OCI-LY3 (cell line): ENCODE results near the gene FGD3.

Source experiments
- H2AFZ ChIP-seq: fragments of 200-600, 300-600 bp; shearing (Covaris generic); 2 replicates; pipeline ENCODE4 v1.6.0; 2014; ENCODE audit warnings: antibody characterized with exemption, low read depth, low read length
- H3K27ac ChIP-seq: fragments of 200-600, 300-600 bp; sonication (generic); 2 replicates; pipeline ENCODE4 v1.5.1; 2014; ENCODE audit warnings: mild to moderate bottlenecking, low read length, moderate library complexity, mixed read lengths
- H3K27me3 ChIP-seq: fragments of 200-600, 300-600 bp; sonication (generic); 2 replicates; pipeline ENCODE4 v1.6.1; 2014; ENCODE audit warnings: low read depth, low read length, mixed read lengths
- H3K36me3 ChIP-seq: fragments of 200-600, 300-600 bp; sonication (generic); replicated peaks from 2 replicates; pipeline ENCODE3; 2014; ENCODE audit warnings: low read depth, low read length, mixed read lengths
- H3K4me1 ChIP-seq: fragments of 300-600, 200-600 bp; sonication (generic); 2 replicates; pipeline ENCODE4 v1.6.1; 2014; ENCODE audit warnings: low read length, mixed read lengths
- H3K4me2 ChIP-seq: fragments of 200-600, 300-600 bp; sonication (generic); 2 replicates; pipeline ENCODE4 v1.6.1; 2014; ENCODE audit warnings: low read length, mixed read lengths
- H3K4me3 ChIP-seq: fragments of 300-600, 200-600 bp; sonication (generic); 2 replicates; pipeline ENCODE4 v1.5.1; 2014; ENCODE audit warnings: antibody characterized with exemption, mild to moderate bottlenecking, low read length, moderate library complexity
- H3K79me2 ChIP-seq: fragments of 300-600, 200-600 bp; shearing (Covaris generic); 2 replicates; pipeline ENCODE4 v1.6.1; 2014; ENCODE audit warnings: mild to moderate bottlenecking, low read length, mixed read lengths
- H3K9ac ChIP-seq: fragments of 300-600, 200-600 bp; shearing (Covaris generic); 2 replicates; pipeline ENCODE4 v1.6.0; 2014; ENCODE audit warnings: mild to moderate bottlenecking, low read length, moderate library complexity
- H3K9me3 ChIP-seq: fragments of 200-600, 300-600 bp; shearing (Covaris generic); 2 replicates; pipeline ENCODE4 v1.6.1; 2014; ENCODE audit warnings: low read length, mixed read lengths; ENCODE audit not compliant: insufficient read depth
- H4K20me1 ChIP-seq: fragments of 200-600, 300-600 bp; sonication (generic); 2 replicates; pipeline ENCODE4 v1.6.1; 2016; ENCODE audit warnings: low read length, mixed read lengths; ENCODE audit not compliant: insufficient read depth
- EZH2phosphoT487 ChIP-seq: fragments of 200-600 bp; shearing (Covaris generic); IDR thresholded peaks from 2 replicates; pipeline ENCODE4 v1.6.1; 2018; ENCODE audit warnings: antibody characterized with exemption, mixed run types, low read depth
- TF ChIP-seq, protein P1 (sequence below): fragments of 200-600, 300-600 bp; sonication (generic); IDR thresholded peaks from 2 replicates; pipeline ENCODE4 v1.5.1; 2014; ENCODE audit warnings: antibody characterized with exemption, low read length, low read depth

The FGD3 gene

GRCh38 chr9:92978345-92978875 lies 31.1 kb downstream of the FGD3 start:
- Histone ChIP-seq H3K9ac (no peak overlapping the region), H3K79me2 (no peaks in the 10 kb centered on the region; the same call in 1 of the 2 replicates), H4K20me1 (peaks cover 11% of the 10 kb centered on the region; the same call in 1 of the 2 replicates), H2AFZ (no peak overlapping the region), H3K4me1 (peaks cover 5% of the 10 kb centered on the region; the same call in 1 of the 2 replicates), H3K36me3 (peaks cover 3% of the 10 kb centered on the region), H3K9me3 (peaks cover 12% of the 10 kb centered on the region; the same call in 1 of the 2 replicates), H3K27ac (no peak overlapping the region), H3K27me3 (no peaks in the 10 kb centered on the region), H3K4me3 (no peak overlapping the region), H3K4me2 (no peak overlapping the region)
- no peak for TF ChIP-seq EZH2phosphoT487
- TF ChIP-seq, protein P1, sequence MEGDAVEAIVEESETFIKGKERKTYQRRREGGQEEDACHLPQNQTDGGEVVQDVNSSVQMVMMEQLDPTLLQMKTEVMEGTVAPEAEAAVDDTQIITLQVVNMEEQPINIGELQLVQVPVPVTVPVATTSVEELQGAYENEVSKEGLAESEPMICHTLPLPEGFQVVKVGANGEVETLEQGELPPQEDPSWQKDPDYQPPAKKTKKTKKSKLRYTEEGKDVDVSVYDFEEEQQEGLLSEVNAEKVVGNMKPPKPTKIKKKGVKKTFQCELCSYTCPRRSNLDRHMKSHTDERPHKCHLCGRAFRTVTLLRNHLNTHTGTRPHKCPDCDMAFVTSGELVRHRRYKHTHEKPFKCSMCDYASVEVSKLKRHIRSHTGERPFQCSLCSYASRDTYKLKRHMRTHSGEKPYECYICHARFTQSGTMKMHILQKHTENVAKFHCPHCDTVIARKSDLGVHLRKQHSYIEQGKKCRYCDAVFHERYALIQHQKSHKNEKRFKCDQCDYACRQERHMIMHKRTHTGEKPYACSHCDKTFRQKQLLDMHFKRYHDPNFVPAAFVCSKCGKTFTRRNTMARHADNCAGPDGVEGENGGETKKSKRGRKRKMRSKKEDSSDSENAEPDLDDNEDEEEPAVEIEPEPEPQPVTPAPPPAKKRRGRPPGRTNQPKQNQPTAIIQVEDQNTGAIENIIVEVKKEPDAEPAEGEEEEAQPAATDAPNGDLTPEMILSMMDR, result no peak

DNA sequence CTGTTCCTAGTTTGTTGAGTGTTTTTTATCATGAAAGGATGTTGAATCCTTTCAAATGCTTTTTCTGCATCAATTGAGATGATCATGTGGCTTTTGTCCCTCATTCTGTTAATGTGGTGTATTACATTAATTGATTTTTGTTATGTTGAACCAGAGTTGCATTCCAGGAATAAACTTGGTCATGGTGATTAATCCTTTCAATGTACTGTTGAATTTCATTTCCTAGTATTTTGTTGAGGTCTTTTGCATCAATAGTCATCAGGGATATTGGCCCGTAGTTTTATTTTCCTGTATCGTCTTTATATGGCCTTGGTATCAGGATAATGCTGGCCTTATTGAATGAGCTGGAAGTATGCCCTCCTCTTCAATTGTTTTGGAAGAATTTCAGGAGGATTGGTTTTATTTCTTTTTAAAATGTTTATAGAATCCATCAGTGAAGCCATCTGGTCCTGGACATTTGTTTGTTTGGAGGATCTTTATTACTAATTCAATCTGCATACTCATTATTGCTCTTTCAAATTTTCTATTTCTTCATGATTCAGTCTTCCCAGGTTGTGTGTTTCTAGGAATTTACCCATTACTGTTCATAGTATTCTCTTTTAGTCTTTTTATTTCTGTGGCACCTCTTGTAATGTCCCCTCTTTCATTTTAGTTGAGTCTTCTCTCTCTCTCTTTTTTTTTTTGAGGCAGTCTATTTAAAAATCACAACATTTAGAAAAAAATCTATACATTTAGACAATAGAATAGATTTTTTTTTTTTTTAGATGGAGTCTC lies 32.1 kb downstream of the FGD3 start:
- Histone ChIP-seq H2AFZ (no peak overlapping the region), H4K20me1 (peaks cover under 1% of the 10 kb centered on the region; the same call in 1 of the 2 replicates), H3K9me3 (peaks cover 19% of the 10 kb centered on the region), H3K4me2 (no peak overlapping the region), H3K4me3 (no peak overlapping the region), H3K36me3 (peaks cover 12% of the 10 kb centered on the region), H3K79me2 (no peaks in the 10 kb centered on the region), H3K4me1 (peaks cover 5% of the 10 kb centered on the region; the same call in 1 of the 2 replicates), H3K9ac (no peak overlapping the region), H3K27me3 (no peaks in the 10 kb centered on the region), H3K27ac (no peak overlapping the region)
- TF ChIP-seq, protein P1, result no peak
- TF ChIP-seq EZH2phosphoT487, result no peak

GRCh38 chr9:92980085-92980745 lies 32.9 kb downstream of the FGD3 start:
- no peak overlapping the region for H3K27ac ChIP-seq
- peaks cover 26% of the 10 kb centered on the region for H3K9me3 ChIP-seq
- H3K4me3 ChIP-seq, result no peak overlapping the region
- no peaks in the 10 kb centered on the region for H3K27me3 ChIP-seq
- H3K4me1 ChIP-seq, result peaks cover 5% of the 10 kb centered on the region; the same call in 1 of the 2 replicates
- H2AFZ ChIP-seq, result no peak overlapping the region
- peaks cover 15% of the 10 kb centered on the region for H3K36me3 ChIP-seq
- H3K9ac ChIP-seq, result no peak overlapping the region
- TF ChIP-seq EZH2phosphoT487, result no peak
- TF ChIP-seq, protein P1, result no peak
- H3K4me2 ChIP-seq, result 0 out of 2 replicates have a peak overlapping the region, but pooled peaks have one; percentile 2
- H3K79me2 ChIP-seq, result no peaks in the 10 kb centered on the region
- H4K20me1 ChIP-seq, result no peaks in the 10 kb centered on the region

GRCh38 chr9:92982130-92982529 lies 34.8 kb downstream of the FGD3 start:
- Histone ChIP-seq H3K4me3 (no peak overlapping the region), H3K79me2 (no peaks in the 10 kb centered on the region), H4K20me1 (no peaks in the 10 kb centered on the region), H3K4me2 (no peak overlapping the region), H3K9me3 (peaks cover 27% of the 10 kb centered on the region), H3K36me3 (peaks cover 12% of the 10 kb centered on the region), H3K4me1 (peaks cover 5% of the 10 kb centered on the region; the same call in 1 of the 2 replicates), H3K9ac (no peak overlapping the region), H3K27me3 (no peaks in the 10 kb centered on the region), H3K27ac (no peak overlapping the region), H2AFZ (no peak overlapping the region)
- no peak for TF ChIP-seq EZH2phosphoT487
- TF ChIP-seq, protein P1, result no peak
